Mesodermal cell (in vitro differentiated cells): ENCODE measurements around the gene BTBD19.
"Not testable (repeated sequence)": the region's sequence is repeated elsewhere in the genome, so short reads cannot be mapped to it uniquely, and the experiment has no call there.

Experiments used
- H3K27ac ChIP-seq: 2 replicates; pipeline ENCODE4 v1.7.0; 2013; ENCODE audit warnings: mild to moderate bottlenecking, low read depth, low read length, moderate library complexity; ENCODE audit not compliant: severe bottlenecking
- H3K36me3 ChIP-seq: 2 replicates; pipeline ENCODE4 v1.7.1; 2013; ENCODE audit warnings: mild to moderate bottlenecking, low read length, moderate library complexity; ENCODE audit not compliant: control insufficient read depth, insufficient read depth
- H3K4me1 ChIP-seq: one replicate; pipeline ENCODE4 v1.7.1; 2013; ENCODE audit warnings: mild to moderate bottlenecking, low read length; ENCODE audit not compliant: insufficient read depth, control insufficient read depth, poor library complexity, severe bottlenecking
- H3K4me3 ChIP-seq: 2 replicates; pipeline ENCODE4 v1.7.0; 2013; ENCODE audit warnings: low read length, control low read depth, mild to moderate bottlenecking; ENCODE audit not compliant: insufficient read depth, poor library complexity, severe bottlenecking; ENCODE audit errors: extremely low read depth
- H3K9me3 ChIP-seq: 2 replicates; pipeline ENCODE4 v1.7.1; 2013; ENCODE audit warnings: mild to moderate bottlenecking, low read length, moderate library complexity; ENCODE audit not compliant: control insufficient read depth
- WGBS, 2 experiments: methylation state at CpG; one replicate each; pipeline ENCODE4 v1.1.5; 2013; ENCODE audit warnings: missing lambda C conversion rate in 2 of 2; ENCODE audit not compliant: insufficient coverage in 2 of 2; 5-methylcytosine and 5-hydroxymethylcytosine counted together

The BTBD19 gene

DNA sequence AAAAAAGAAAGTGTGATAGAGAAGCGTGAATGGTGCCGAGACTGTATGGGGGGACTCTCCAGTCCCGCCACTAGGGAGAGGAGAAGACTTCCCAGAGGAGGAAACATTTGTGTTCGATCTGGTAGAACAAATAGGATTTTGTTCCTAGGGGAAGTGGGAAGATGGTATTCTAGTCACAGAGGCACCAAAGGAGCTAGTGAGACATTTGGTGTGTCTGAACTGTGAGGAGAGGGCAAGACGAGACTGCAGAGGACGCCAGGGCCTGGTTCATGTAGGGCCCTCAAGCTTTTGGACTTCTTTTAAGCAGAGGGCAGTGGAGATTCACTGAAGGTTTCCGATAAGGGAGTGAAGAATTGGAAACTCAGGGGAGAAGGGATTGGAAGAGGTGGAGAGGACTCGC lies 2.9 kb downstream of the BTBD19 start:
- Histone ChIP-seq H3K4me3 (no peak overlapping the region), H3K4me1 (peaks cover 59% of the 10 kb centered on the region), H3K9me3 (no peaks in the 10 kb centered on the region), H3K36me3 (peaks cover 46% of the 10 kb centered on the region), H3K27ac (peak overlapping the region; percentile 91)
- WGBS, 2 experiments: 81 to 83% methylated on average over 7 to 8 of the region's 8 CpGs

DNA sequence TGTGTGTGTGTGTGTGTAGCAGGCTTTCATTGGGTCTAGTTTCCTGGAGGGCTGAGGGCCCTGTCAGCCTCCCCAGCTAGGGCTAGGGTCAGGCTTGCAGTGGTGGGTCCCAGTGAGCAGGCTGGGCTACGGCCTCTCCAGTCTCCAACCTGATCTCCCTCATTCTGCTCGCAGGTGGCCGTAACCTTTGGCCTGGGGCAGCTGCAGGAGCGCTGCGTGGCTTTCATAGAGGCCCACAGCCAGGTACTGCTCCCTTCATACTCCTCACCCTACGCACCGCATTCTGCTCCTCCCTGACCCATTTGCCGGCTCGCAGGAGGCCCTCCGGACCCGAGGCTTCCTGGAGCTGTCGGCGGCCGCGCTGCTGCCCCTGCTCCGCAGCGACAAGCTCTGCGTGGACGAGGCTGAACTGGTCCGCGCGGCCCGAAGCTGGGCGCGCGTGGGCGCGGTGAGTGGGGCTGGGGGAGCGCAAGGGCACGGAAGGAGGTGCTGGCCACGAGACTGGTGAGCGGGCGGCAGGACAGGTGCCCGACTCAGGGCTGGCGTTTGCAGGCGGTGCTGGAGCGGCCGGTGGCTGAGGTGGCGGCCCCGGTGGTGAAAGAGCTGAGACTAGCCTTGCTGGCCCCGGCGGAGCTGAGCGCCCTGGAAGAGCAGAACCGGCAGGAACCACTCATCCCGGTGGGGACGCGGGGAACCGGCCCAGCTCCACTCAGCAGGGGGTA lies 4.7 kb downstream of the BTBD19 start:
- Histone ChIP-seq H3K36me3 (peaks cover 43% of the 10 kb centered on the region), H3K27ac (no peak overlapping the region), H3K9me3 (no peaks in the 10 kb centered on the region), H3K4me3 (no peak overlapping the region), H3K4me1 (peaks cover 49% of the 10 kb centered on the region)
- 94 to 96% methylated on average over 30 to 48 of the region's 48 CpGs for WGBS, 2 experiments

DNA sequence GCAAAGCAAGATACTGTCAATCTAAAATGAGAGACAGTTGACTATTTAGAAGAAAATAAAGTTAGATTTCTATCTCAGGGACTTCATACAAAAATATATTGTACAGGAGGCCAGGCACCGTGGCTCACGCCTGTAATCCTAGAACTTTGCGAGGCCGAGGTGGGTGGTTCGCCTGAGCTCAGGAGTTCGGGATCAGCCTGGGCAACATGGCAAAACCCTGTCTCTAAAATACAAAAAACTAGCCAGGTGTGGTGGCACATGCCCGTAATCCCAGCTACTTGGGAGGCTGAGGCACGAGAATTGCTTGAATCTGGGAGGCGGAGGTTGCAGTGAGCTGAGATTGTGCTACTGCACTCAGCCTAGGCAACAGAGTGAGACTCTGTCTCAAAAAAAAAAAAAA lies 7.6 kb downstream of the BTBD19 start:
- peaks cover 20% of the 10 kb centered on the region for H3K4me1 ChIP-seq
- H3K36me3 ChIP-seq: peaks cover 33% of the 10 kb centered on the region
- WGBS, 2 experiments: 79 to 89% methylated on average over 6 to 8 of the region's 9 CpGs
- H3K4me3 ChIP-seq, H3K27ac ChIP-seq, H3K9me3 ChIP-seq: not testable (repeated sequence)

DNA sequence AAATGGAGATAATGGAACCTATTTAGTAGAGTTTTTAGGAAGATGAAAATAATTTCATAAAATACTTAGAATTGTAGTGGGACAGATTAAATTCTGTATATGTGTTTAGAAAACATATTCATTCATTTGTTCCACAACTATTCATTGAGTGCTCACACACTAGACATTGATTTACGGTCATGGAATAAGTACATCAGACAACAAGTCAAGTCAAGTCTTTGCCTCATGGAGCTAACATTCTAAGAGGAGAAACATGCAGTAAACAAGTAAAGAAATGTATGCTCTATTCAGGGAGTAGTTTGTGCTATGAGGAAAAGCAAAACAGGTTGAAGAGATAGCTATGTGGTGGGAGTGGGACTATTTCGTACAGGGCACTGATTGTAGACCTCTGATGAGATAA lies 9.0 kb downstream of the BTBD19 start:
- WGBS, 2 experiments: 93 to 100% methylated on average over 1 of the region's 2 CpGs
- Histone ChIP-seq H3K4me1 (peaks cover 7% of the 10 kb centered on the region), H3K27ac (no peak overlapping the region), H3K4me3 (no peak overlapping the region), H3K9me3 (no peaks in the 10 kb centered on the region), H3K36me3 (peaks cover 33% of the 10 kb centered on the region)

DNA sequence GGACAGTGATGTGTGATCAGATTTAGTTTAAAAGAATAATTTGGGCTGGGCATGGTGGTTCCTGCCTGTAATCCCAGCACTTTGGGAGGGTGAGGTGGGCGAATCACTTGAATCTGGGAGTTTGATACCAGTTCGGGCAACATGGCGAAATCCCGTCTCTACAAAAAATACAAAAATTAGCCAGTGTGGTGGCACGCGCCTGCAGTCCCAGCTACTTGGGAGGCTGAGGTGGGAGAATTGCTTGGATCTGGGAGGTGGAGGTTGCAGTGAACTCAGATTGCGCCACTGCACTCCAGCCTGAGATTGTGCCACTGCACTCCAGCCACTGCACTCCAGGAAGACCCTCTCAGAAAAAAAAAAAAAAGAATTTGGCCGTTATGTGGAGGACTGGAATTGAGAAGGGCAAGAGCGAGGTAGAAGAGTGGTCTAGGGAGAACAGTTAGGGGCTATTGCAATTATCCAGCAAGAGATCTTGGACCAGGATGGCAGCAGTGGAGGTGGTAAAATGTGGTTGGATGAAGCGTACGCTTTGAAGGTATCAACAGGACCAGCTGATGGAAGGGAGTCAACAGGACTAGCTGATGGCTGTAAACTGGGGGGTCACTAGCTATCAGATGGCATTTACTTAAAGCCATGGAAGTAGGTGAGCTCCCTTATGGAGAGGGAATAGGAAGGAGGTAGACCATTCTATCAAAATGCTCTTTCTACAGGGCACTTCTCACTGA lies 9.6 kb downstream of the BTBD19 start:
- H3K9me3 ChIP-seq: no peaks in the 10 kb centered on the region
- H3K27ac ChIP-seq: no peak overlapping the region
- WGBS, 2 experiments: 97% methylated on average over 7 to 8 of the region's 11 CpGs
- H3K36me3 ChIP-seq: peaks cover 32% of the 10 kb centered on the region
- H3K4me1 ChIP-seq: peaks cover 4% of the 10 kb centered on the region
- H3K4me3 ChIP-seq: no peak overlapping the region

DNA sequence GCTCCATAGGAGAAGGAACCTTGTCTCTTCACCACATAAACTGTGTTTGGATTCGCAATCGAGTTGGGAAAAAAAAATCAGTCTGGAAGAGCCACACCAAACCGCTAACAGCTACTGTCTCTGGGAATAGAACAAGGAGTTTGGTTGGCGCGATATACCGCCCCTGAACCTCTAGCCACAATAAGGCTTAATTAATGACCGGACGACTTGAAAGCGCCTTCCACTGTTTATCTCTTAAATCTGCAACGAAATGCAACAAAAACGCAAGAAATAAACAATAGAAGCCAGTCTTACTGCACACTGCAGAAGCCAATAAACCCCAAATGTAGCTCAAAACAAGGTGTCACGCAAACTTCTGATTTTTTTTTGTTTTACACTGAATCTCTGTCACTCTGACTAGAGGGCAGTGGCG lies 10.9 kb downstream of the BTBD19 start:
- H3K36me3 ChIP-seq: peaks cover 21% of the 10 kb centered on the region
- peak overlapping the region; percentile 12 for H3K4me3 ChIP-seq
- no peaks in the 10 kb centered on the region for H3K9me3 ChIP-seq
- WGBS, 2 experiments: 28% methylated on average over 9 to 10 of the region's 13 CpGs
- H3K4me1 ChIP-seq: peaks cover 4% of the 10 kb centered on the region
- peak overlapping the region; percentile 99 for H3K27ac ChIP-seq

DNA sequence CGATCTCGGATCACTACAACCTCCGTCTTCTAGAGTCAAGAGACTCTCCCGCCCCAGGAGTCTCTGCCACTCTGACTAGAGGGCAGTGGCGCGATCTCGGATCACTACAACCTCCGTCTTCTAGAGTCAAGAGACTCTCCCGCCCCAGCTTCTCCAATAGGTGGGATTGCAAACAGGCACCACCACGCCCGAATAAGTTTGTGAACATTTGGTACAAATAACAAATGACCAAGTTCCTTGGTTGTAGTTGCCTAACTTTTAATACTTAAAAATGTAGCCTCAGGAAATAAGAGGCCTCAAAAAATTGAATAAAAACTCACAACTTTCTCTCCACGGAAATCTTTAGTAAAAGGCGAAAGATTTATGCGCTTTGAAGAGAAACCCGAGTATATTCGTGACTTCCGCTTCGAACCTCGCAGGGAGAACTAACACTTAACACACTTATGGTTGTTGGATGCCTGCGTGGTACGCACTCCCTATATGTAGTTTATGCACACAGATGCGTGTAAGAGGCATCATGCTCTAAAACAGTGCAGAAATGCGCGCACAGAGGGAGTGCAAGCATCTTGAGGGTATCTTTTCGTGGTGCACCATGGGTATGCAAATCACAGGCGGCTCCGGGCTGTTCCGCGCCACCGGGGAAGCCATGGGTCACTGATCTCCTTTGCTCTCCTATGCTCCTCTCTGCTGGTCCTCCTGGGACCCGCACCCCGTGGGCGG lies 11.4 kb downstream of the BTBD19 start:
- Histone ChIP-seq H3K9me3 (no peaks in the 10 kb centered on the region), H3K36me3 (peaks cover 17% of the 10 kb centered on the region), H3K4me3 (peak overlapping the region; percentile 18), H3K27ac (peak overlapping the region; percentile 99), H3K4me1 (peaks cover 4% of the 10 kb centered on the region)
- WGBS, 2 experiments: 1 to 3% methylated on average over 23 to 28 of the region's 33 CpGs

DNA sequence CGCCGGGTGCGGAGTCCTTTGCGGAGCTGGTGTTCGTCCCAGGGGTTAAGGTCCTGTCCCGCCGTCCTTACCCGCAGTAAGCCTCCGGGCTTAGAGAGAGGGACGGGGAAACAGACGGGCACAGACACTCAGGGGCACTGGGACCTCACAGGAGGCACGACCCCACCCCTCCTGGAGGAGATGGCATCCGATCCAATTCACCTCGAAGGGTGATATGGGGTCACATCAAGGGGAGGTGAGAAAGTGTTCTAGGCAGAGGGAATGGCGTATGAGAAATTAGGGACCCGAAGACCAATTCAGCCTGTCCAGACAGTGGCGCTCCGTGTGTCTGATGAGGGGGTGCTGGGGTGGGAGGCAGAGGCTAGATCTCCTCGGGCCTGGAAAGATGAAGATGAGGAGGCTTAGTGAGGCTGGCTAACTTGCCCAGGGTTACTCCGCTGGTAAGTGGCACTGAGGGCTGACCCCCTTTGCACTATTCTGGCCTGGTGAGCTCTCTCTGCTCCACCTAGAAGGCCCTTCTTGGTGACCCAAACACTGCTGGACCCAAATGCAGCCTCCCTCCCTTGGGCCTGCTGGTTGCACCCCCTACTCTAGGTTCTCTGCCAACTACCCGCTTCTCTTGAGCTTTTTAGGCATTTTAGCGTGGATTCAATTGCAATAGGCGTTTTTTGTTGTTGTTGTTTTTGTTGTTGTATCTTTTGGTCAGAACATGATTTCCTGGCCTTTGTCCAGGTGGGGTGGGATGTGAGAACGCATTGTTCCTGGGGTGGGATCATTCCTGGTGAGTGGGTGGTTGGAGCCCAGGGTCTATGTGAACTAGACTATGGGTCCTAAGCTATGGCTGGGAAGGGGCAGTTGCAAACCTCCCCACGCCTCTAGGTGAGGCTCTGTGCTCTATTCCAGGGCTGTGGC lies 12.3 kb downstream of the BTBD19 start:
- H3K27ac ChIP-seq: peak overlapping the region; percentile 99
- H3K9me3 ChIP-seq: no peaks in the 10 kb centered on the region
- no peaks in the 10 kb centered on the region for H3K4me1 ChIP-seq
- 51 to 54% methylated on average over 16 to 23 of the region's 25 CpGs for WGBS, 2 experiments
- H3K36me3 ChIP-seq: peaks cover 9% of the 10 kb centered on the region
- peak overlapping the region; percentile 18 for H3K4me3 ChIP-seq

DNA sequence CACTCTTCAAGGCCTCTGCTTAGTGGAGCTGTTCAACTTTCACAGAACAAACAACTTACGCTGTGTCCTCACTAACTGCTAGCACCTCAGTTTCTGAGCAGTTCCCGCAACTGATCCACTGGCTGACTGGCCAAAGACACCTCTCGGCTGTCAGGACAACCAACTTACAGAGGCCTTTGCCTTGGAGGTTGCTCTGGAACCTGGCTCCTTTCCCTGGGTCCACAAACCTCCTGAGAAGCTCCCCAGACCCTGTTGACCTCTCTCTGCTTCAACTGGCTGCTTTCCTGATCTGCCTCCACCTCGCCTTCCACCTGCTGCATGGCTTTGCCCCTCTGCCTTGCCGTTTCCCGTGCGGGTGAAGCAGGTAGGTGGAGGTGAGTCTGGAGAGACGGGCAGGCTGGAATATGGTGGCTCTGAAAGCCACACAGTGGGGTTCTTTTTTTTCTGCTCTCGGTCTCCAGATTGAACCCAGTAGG lies 13.0 kb downstream of the BTBD19 start:
- WGBS, 2 experiments: 92 to 97% methylated on average over 6 to 8 of the region's 9 CpGs
- Histone ChIP-seq H3K4me3 (no peak overlapping the region), H3K27ac (no peak overlapping the region), H3K4me1 (no peaks in the 10 kb centered on the region), H3K9me3 (no peaks in the 10 kb centered on the region), H3K36me3 (peaks cover 4% of the 10 kb centered on the region)

DNA sequence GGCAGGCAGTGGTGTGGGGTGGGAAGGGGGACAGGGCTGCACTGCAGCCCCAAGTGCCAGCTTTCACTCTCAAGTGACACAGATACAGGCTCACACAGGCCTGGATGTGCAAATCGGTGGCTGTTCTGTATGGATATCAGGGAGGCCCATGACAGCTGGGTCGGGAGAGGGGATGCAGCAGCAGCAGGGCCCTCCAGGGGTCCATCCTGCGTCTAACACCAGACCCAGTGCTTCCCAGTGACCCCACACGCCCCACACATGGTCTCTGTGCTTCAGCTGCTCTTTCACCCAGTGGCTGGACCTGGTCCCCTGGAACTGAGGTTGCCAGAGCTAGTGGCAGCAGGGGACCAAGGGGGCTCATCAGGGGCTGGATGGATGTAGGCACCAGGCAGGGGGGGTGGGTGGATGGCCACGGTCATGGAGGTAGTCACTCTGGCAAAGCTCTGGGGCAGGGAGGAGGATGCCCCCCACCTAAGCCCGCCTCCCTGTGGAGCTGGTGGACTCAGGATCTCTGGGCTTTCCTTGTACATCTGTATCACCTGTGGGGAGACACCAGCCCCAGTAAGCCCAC lies 13.9 kb downstream of the BTBD19 start:
- no peak overlapping the region for H3K4me3 ChIP-seq
- H3K27ac ChIP-seq: no peak overlapping the region
- no peaks in the 10 kb centered on the region for H3K36me3 ChIP-seq
- no peaks in the 10 kb centered on the region for H3K9me3 ChIP-seq
- 90 to 100% methylated on average over 3 to 6 of the region's 6 CpGs for WGBS, 2 experiments
- H3K4me1 ChIP-seq: no peaks in the 10 kb centered on the region
